SK-MEL-5 (cell line): Measurements from ENCODE around the gene MTMR8. TPM values are rescaled to one million over a fixed set of nuclear protein-coding genes. Genes with fewer than 3 reads are reported as not detected.
A peak's percentile ranks its signal among the peaks of the same experiment; 100 is the strongest.
"Not testable (repeated sequence)": the region's sequence is repeated elsewhere in the genome, so short reads cannot be mapped to it uniquely, and the experiment has no call there.

Experiments used
- DNase-seq: peaks from one replicate; pipeline ENCODE4 v3.0.0-alpha.2; 2016; ENCODE audit warnings: low read depth, low spot score
- in situ Hi-C: cut with HindIII; loops from 2 replicates; pipeline ENCODE4 v1.10.0; 2016; ENCODE audit warnings: low sequenced_read_pairs, high pct_unique_total_duplicates, low pct_unique_long_range_greater_than_20kb
- polyA plus RNA-seq, 2 experiments: library from polyadenylated mRNA; depleted of rRNA; stranded (reverse); fragments of >200 nt; gene quantifications; 2 replicates each; pipeline ENCODE4 v1.2.3, GENCODE V29; 2015
- total RNA-seq: library from RNA; depleted of rRNA; stranded (reverse); fragments of >200 nt; shearing (Covaris generic); gene quantifications from 2 replicates; pipeline ENCODE4 v1.2.3, GENCODE V29; 2014; rRNA removed

Gene MTMR8
- total RNA-seq: 1.6 and 3.4 TPM in 2 replicates
- polyA plus RNA-seq (2015; cell fraction: cytosol; rRNA removed): 1.2 and 1.7 TPM in 2 replicates
- polyA plus RNA-seq (2015; cell fraction: nucleus; rRNA removed): 1.1 and 2.3 TPM in 2 replicates

DNA sequence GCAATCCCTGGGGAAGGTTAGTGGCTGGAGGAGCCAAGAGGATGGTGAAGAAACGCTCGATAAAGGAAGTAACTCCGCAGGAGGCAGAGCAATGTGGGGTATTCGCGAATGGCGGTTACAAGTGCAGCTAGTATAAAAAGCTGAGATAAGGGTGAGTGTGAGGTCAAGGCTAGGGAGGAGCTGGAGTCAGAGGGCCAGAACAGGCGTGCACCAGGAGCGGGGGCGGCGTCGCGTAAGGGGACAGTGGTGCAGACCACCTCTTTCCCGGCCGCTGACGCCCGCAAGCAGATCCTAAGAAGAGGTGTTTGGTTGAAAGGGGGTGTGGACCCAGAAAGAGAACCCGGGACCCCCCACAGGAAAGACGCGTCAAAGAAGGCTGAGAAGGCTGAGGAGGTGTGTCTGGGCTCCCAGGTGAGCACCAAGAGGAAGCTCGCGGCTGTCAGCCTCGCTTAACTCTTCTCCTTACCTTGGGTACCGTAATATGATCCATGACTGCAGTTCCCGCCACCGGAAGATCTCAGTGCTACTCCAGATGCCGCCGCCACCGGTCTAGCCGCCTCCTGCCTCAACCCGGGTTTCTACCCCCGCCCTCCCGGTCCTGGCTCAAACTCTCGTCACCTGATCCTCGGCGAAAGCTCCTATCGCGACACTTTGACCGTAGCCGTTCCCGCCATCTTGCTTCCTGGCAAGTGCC lies at the start of gene MTMR8:
Gene MTMR8, minus strand, starts transcription at position 579 of the 694 bp plus-strand sequence. Its CDS starts 89 bp downstream, at position 490.
- in situ Hi-C loops: no loop called here
- DNase-seq: peak; percentile 69

GRCh38 chrX:64439551-64439950 lies 44.3 kb upstream of the MTMR8 start:
- DNase-seq: no peak
- in situ Hi-C loops: no loop called here

GRCh38 chrX:64437665-64438064 lies 42.4 kb upstream of the MTMR8 start:
- in situ Hi-C loops: no loop called here
- no peak for DNase-seq

- in situ Hi-C loops: no loop called here
- no peak for DNase-seq
Measured at GRCh38 chrX:64437218-64437617, 42.0 kb upstream of the MTMR8 start.

GRCh38 chrX:64428371-64428770 lies 33.1 kb upstream of the MTMR8 start:
- in situ Hi-C loops: no loop called here
- no peak for DNase-seq

DNA sequence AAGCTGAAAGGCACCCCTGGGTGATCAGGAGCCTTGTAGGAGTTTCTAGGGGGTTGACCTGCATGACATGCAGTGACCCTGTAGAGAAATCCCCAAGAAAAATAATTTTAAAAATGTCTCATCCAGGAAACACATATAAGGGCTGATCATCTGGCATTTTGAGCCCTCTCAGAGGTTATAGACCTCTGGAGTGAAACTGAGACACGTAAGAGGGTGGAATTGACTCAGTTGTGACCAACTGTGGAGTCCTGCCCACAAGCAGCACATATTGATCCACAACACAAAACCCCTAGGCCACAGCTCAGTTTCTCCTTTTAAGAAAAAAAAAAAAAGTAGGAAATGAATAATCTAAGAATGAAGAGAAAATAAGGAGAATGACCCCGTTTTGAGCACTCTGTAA lies 32.5 kb upstream of the MTMR8 start:
- in situ Hi-C loops: no loop called here
- DNase-seq: no peak

DNA sequence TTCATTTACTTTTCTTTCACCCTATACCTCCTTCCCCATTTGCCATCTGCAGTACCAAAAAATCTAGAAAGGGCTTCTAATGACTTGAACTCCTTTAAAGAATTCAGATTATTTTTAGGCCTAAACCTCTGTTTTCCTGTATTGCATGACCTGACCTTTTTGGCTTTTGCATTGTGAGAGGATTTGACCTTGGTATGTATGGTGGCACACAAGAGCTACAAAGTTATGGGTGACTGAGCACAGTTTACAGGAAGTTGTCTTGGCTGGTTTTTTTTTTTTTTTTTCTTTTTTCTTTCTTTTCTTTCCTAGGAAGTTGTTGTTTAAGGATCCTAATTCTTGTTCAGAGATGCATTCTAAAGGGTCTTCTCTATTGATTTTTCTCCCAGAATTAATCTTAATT lies 32.0 kb upstream of the MTMR8 start:
- in situ Hi-C loops: no loop called here

DNA sequence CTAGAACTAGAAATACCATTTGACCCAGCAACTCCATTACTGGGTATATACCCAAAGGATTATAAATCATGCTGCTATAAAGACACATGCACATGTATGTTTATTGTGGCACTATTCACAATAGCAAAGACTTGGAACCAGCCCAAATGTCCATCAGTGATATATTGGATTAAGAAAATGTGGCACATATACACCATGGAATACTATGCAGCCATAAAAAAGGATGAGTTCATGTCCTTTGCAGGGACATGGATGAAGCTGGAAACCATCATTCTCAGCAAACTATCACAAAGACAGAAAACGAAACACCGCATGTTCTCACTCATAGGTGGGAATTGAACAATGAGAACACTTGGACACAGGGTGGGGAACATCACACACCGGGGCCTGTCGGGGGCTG lies 14.5 kb upstream of the MTMR8 start:
- in situ Hi-C loops, DNase-seq: not testable (repeated sequence)

More for the DNA sequence above, 32.0 kb upstream of the MTMR8 start:
- no peak for DNase-seq

- in situ Hi-C loops: no loop called here
Measured at GRCh38 chrX:64398088-64398487, 2.8 kb upstream of the MTMR8 start.

GRCh38 chrX:64395568-64395929 lies 297 bp upstream of the MTMR8 start:
- in situ Hi-C loops: no loop called here

More at GRCh38 chrX:64398088-64398487, 2.8 kb upstream of the MTMR8 start:
- DNase-seq: no peak

DNA sequence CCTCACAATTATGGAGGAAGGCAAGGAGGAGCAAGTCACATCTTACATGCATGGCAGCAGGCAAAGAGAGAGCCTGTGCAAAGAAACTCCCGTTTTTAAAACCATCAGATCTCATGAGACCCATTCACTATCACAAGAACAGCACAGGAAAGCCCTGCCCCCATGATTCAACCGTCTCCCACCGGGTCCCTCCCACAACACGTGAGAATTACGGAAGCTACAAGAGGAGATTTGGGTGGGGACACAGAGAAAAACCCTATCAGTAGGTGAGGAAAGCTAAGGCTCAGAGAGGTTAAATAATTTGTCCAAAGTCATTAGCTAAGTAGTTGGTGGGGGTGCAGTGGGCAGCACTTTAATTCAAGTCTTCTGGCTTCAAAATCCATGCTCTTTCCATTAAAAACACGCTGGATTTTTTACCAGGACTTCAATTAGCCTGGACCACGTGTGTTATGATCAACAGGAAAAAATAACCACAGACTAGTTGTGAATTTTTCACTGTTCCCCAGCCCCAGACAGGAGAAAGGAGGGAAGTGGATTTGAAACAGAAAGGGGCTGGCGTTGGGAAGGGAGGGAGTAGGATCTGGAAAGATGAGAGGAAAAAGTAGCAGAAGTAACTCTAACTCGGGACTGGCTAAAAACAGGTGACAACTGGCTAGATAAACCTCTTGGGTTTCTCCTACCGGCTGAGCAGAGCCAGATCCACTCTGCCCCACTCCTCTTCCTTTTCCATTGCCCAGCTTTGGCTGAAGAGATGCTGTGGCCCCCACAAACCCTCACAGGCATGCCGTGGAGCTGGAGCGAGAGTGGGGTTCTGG lies 986 bp downstream of the MTMR8 start:
- in situ Hi-C loops: no loop called here
- peak; percentile 28 for DNase-seq

More at GRCh38 chrX:64395568-64395929, 297 bp upstream of the MTMR8 start:
- no peak for DNase-seq

- DNase-seq: no peak
- in situ Hi-C loops: no loop called here
Measured at GRCh38 chrX:64389489-64389888, 5.8 kb downstream of the MTMR8 start.

- in situ Hi-C loops, DNase-seq: not testable (repeated sequence)
Measured at GRCh38 chrX:64380789-64381188, 14.5 kb downstream of the MTMR8 start.

- DNase-seq: no peak
- in situ Hi-C loops: no loop called here
Measured at GRCh38 chrX:64379924-64380323, 15.3 kb downstream of the MTMR8 start.

DNA sequence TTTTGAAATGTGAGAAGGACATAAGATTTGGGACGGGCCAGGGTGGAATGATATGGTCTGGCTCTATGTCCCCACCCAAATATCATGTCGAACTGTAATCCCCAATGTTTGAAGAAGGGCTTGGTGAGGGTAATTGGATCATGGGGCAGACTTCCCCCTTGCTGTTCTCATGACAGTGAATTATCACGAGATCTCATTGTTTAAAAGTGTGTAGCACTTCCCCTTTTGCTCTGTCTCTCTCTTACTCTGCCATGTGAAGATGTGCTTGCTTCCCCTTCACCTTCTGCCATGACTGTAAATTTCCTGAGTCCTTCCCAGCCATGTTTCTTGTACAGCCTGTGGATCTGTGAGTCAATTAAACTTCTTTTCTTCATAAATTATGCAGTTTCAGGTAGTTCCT lies 17.5 kb downstream of the MTMR8 start:
- no peak for DNase-seq
- in situ Hi-C loops: no loop called here

DNA sequence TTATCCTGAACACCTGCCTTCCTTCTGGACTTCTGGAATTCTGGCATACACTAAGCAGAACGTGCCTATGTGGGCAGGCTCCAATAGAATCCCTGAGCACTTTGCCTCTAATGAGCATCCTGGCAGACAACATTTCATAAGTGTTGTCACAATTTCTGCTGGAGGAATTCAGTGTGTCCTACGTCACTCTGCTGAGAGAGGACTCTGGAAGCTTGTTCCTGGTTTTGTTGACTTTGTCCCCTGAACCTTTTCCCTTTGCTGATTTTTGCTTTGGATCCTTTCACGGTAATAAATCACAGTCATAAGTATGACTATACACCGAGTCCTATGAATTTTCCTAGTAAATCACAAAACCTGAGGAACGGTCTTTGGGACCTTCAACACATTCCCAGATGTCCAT lies 43.2 kb downstream of the MTMR8 start:
- in situ Hi-C loops: no loop called here
- DNase-seq: no peak

DNA sequence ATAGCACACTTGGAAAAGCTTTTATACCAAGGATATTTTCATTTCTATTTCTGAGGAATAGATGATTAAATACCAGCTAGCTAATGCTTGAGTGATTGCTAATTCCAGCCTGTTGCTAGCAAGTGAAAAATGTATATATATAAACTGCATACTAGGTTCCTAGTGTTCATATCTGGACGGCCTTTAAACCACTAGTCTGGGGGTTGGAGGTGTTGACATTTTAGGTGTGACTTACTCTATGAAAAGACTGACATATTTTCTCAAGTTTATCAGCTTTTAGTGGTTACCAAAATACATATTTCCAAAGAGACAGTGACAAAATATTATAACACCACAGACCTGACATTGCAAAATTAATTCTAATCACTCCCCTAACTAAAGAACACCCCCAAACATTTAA lies 44.7 kb downstream of the MTMR8 start:
- DNase-seq: no peak

DNA sequence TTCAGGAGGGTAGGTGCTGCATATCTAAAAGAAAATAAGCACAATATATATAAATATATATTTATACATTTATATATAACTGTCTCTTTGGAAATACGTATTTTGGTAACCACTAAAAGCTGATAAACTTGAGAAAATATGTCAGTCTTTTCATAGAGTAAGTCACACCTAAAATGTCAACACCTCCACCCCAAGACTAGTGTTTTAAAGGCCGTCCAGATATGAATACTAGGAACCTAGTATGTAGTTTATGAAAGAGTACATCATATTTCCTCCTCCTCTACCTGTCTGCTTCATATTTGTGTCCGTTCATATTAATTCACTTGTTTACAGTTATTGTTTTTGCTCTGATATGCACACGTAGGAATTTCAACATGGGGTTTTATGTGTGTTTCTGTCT lies 45.2 kb downstream of the MTMR8 start:
- no peak for DNase-seq

More for the DNA sequence above, 44.7 kb downstream of the MTMR8 start:
- in situ Hi-C loops: no loop called here

DNA sequence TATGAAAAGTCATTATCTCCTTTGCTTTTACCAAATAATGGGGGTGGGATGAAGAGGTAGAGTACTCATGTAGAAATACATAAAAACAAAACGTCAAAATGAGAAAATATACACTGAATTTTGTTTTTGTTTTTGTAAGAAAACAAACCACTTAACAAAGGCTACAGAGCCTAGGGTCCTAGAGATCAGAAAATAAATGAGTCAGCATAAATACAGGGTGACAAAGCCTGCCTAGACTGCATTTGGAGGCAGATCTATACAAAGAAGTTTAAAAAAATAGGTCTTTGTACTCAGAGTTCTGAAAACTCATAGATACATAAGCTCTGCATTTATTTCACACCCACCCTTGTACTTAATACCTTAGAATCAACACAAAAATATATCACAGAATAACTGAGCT lies 52.4 kb downstream of the MTMR8 start:
- in situ Hi-C loops: no loop called here
- DNase-seq: no peak

More for the DNA sequence above, 45.2 kb downstream of the MTMR8 start:
- in situ Hi-C loops: no loop called here
